Measurements from ENCODE around the gene ZNF281. TPM values are rescaled to one million over a fixed set of nuclear protein-coding genes. Genes with fewer than 3 reads are reported as not detected.

The ZNF281 gene
- total RNA-seq, 4 donors from 2014 or later: 3.4 to 5.5 (median 5.3) TPM

- peak; percentile 19 to 89 for DNase-seq (ENCODE audit: low spot score in 2 of 2)
- WGBS, 2 donors: 2 to 3% methylated on average over 17 to 40 of the region's 41 CpGs
- peak overlapping the region; percentile 74 for H3K4me3 ChIP-seq (ENCODE audit: low read depth, poor library complexity, severe bottlenecking)
- TF ChIP-seq POLR2A (IDR thresholded peaks at IDR 0.05) (no peak), CTCF (IDR thresholded peaks at IDR 0.05) (no peak)
- intact Hi-C loops (cut with DNase I; ENCODE audit: low total_unique reads): no loop called here
Observed at GRCh38 chr1:200409203-200409760, 554 bp downstream of the ZNF281 start.

- no peak overlapping the region for H3K4me3 ChIP-seq (ENCODE audit: low read depth, poor library complexity, severe bottlenecking)
- intact Hi-C loops (cut with DNase I; ENCODE audit: low total_unique reads): no loop called here
- TF ChIP-seq CTCF (IDR thresholded peaks at IDR 0.05): no peak
- no peak for TF ChIP-seq POLR2A (IDR thresholded peaks at IDR 0.05)
- no peak for DNase-seq (ENCODE audit: low spot score in 2 of 2)
- 93% methylated on average over 8 of the region's 8 CpGs for WGBS, 2 donors
Observed at GRCh38 chr1:200406161-200406797, 3.6 kb downstream of the ZNF281 start.

- DNase-seq (ENCODE audit: low spot score in 2 of 2): no peak
- no peak overlapping the region for H3K4me3 ChIP-seq (ENCODE audit: low read depth, poor library complexity, severe bottlenecking)
- TF ChIP-seq POLR2A (IDR thresholded peaks at IDR 0.05) (no peak), CTCF (IDR thresholded peaks at IDR 0.05) (no peak)
- intact Hi-C loops (cut with DNase I; ENCODE audit: low total_unique reads): no loop called here
- WGBS, 2 donors: 63 to 67% methylated on average over 2 of the region's 2 CpGs
Observed at GRCh38 chr1:200405264-200405663, 4.6 kb downstream of the ZNF281 start.

GRCh38 chr1:200401708-200402107, 8.1 kb downstream of the ZNF281 start:
- no peak for DNase-seq (ENCODE audit: low spot score in 2 of 2)
- TF ChIP-seq POLR2A (IDR thresholded peaks at IDR 0.05) (no peak), CTCF (IDR thresholded peaks at IDR 0.05) (no peak)
- no peak overlapping the region for H3K4me3 ChIP-seq (ENCODE audit: low read depth, poor library complexity, severe bottlenecking)
- intact Hi-C loops (cut with DNase I; ENCODE audit: low total_unique reads): no loop called here
- 83 to 91% methylated on average over 1 of the region's 1 CpG for WGBS, 2 donors

- no peak overlapping the region for H3K4me3 ChIP-seq (ENCODE audit: low read depth, poor library complexity, severe bottlenecking)
- no peak for TF ChIP-seq CTCF (IDR thresholded peaks at IDR 0.05)
- TF ChIP-seq POLR2A (IDR thresholded peaks at IDR 0.05): no peak
- 90 to 92% methylated on average over 2 of the region's 2 CpGs for WGBS, 2 donors
- intact Hi-C loops (cut with DNase I; ENCODE audit: low total_unique reads): no loop called here
- no peak for DNase-seq (ENCODE audit: low spot score in 2 of 2)
Observed at GRCh38 chr1:200401263-200401662, 8.6 kb downstream of the ZNF281 start.

- WGBS, 2 donors: 79 to 87% methylated on average over 2 of the region's 2 CpGs
- intact Hi-C loops (cut with DNase I; ENCODE audit: low total_unique reads): no loop called here
- DNase-seq (ENCODE audit: low spot score in 2 of 2): no peak
- TF ChIP-seq CTCF (IDR thresholded peaks at IDR 0.05): no peak
- TF ChIP-seq POLR2A (IDR thresholded peaks at IDR 0.05): no peak
- no peak overlapping the region for H3K4me3 ChIP-seq (ENCODE audit: low read depth, poor library complexity, severe bottlenecking)
Observed at GRCh38 chr1:200400556-200400955, 9.3 kb downstream of the ZNF281 start.
